ENCODE results near the gene NR2E1.

NR2E1 gene

GRCh38 chr6:108165714-108166663 lies at the start of gene NR2E1:
Gene NR2E1, plus strand, starts transcription at chr6:108166022. Its CDS starts 744 bp downstream, at chr6:108166766.
- DNase-seq = no peak

- DNase-seq = no peak
Observed at GRCh38 chr6:108116546-108117426, 49.0 kb upstream of the NR2E1 start.

GRCh38 chr6:108117427-108118358 lies 48.1 kb upstream of the NR2E1 start:
- no peak for DNase-seq

GRCh38 chr6:108118359-108118724 lies 47.5 kb upstream of the NR2E1 start:
- no peak for DNase-seq

- no peak for DNase-seq
Observed at GRCh38 chr6:108118810-108119768, 46.7 kb upstream of the NR2E1 start.

GRCh38 chr6:108119769-108120141 lies 46.1 kb upstream of the NR2E1 start:
- DNase-seq = no peak

GRCh38 chr6:108120311-108120710 lies 45.5 kb upstream of the NR2E1 start:
- DNase-seq = no peak

- DNase-seq = no peak
Observed at GRCh38 chr6:108121612-108122011, 44.2 kb upstream of the NR2E1 start.

- no peak for DNase-seq
Observed at GRCh38 chr6:108123481-108123929, 42.3 kb upstream of the NR2E1 start.

GRCh38 chr6:108123946-108124345 lies 41.9 kb upstream of the NR2E1 start:
- DNase-seq = no peak

GRCh38 chr6:108127056-108127455 lies 38.8 kb upstream of the NR2E1 start:
- DNase-seq = no peak

GRCh38 chr6:108127826-108128225 lies 38.0 kb upstream of the NR2E1 start:
- no peak for DNase-seq

- DNase-seq = no peak
Observed at GRCh38 chr6:108130262-108130661, 35.6 kb upstream of the NR2E1 start.

GRCh38 chr6:108132863-108133262 lies 33.0 kb upstream of the NR2E1 start:
- no peak for DNase-seq

GRCh38 chr6:108133594-108134179 lies 32.1 kb upstream of the NR2E1 start:
- DNase-seq = peak; percentile 36

- DNase-seq = no peak
Observed at GRCh38 chr6:108134213-108134970, 31.4 kb upstream of the NR2E1 start.

GRCh38 chr6:108142240-108142639 lies 23.6 kb upstream of the NR2E1 start:
- no peak for DNase-seq

- peak; percentile 13 for DNase-seq
Observed at GRCh38 chr6:108145639-108146038, 20.2 kb upstream of the NR2E1 start.

- no peak for DNase-seq
Observed at GRCh38 chr6:108152446-108152845, 13.4 kb upstream of the NR2E1 start.
